ENCODE data around the gene HIVEP1.

DNA sequence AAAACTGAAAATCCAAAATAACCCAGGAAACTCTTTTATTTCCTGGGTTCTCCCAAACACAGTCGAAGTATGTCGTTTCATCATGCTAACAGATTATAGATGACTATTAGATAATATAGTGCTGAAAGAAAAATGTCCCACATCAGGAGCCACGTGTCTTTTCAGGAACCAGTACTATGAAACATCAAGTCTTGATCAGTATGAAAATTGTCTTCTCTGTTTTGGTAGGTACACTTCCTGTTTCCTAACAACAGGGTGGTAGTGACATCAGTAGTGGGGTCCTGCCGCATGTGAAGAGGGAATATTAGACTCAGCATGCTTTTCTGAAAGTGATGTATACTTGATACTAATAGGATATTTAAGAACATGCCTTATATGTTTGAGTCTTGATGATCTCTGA lies 136.7 kb downstream of the HIVEP1 start:
- TF ChIP-seq, protein P1, sequence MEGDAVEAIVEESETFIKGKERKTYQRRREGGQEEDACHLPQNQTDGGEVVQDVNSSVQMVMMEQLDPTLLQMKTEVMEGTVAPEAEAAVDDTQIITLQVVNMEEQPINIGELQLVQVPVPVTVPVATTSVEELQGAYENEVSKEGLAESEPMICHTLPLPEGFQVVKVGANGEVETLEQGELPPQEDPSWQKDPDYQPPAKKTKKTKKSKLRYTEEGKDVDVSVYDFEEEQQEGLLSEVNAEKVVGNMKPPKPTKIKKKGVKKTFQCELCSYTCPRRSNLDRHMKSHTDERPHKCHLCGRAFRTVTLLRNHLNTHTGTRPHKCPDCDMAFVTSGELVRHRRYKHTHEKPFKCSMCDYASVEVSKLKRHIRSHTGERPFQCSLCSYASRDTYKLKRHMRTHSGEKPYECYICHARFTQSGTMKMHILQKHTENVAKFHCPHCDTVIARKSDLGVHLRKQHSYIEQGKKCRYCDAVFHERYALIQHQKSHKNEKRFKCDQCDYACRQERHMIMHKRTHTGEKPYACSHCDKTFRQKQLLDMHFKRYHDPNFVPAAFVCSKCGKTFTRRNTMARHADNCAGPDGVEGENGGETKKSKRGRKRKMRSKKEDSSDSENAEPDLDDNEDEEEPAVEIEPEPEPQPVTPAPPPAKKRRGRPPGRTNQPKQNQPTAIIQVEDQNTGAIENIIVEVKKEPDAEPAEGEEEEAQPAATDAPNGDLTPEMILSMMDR (IDR thresholded peaks at IDR 0.05): no peak
- no peak for TF ChIP-seq POLR2A (IDR thresholded peaks at IDR 0.05)

Measured in body of pancreas (tissue), 4 donors.